ENCODE data around the gene SEPTIN3. TPM values are rescaled to one million over a fixed set of nuclear protein-coding genes. Genes with fewer than 3 reads are reported as not detected.

The SEPTIN3 gene
- total and polyA plus RNA-seq, 2 of the 8 experiments (the other 6 are each of a cell fraction or from before 2014, with no cell fraction given): 38.9 to 52.9 TPM

GRCh38 chr22:41952713-41953112, 16.5 kb upstream of the SEPTIN3 start (continued):
- TF ChIP-seq CHD7 (IDR thresholded peaks at IDR 0.05; ENCODE audit: insufficient replicate concordance, low read length) (no peak), KDM5A (IDR thresholded peaks at IDR 0.05; ENCODE audit: low read length) (no peak), HDAC6 (IDR thresholded peaks at IDR 0.05; ENCODE audit: low read depth, low read length) (no peak), SIN3A (conservative IDR thresholded peaks at IDR 0.05 in 1 of 2, IDR thresholded peaks at IDR 0.05 in 1 of 2; ENCODE audit: low read depth in 1 of 2, low read length in 2 of 2) (no peak)
